Pancreas (tissue), 10 donors: ENCODE results near the gene RERE. TPM values are rescaled to one million over a fixed set of nuclear protein-coding genes. Genes with fewer than 3 reads are reported as not detected.

Experiments
- ATAC-seq, 4 donors: fragments of 200-7000 bp; cut with Tn5 transposase; one replicate each; pipeline versions ENCODE4 v1.8.0 to v1.9.1; 2020; ENCODE audit warnings: mild to moderate bottlenecking in 4 of 4, moderate library complexity in 4 of 4
- DNase-seq, 6 donors: peaks; one replicate each; pipeline ENCODE4 v3.0.0-alpha.2; 2020
- FAIRE-seq: peaks from 2 replicates; lab custom pipeline; 2012; peaks lifted over from hg19 to GRCh38; lab: Jason Lieb, UNC
- H3K27ac ChIP-seq, 4 donors: fragments of 200-600 bp; sonication (generic); 1 replicate in 3 of 4; 2 replicates in 1 of 4; pipeline versions ENCODE4 v1.5.0 to v1.8.0; 2020
- H3K27me3 ChIP-seq, 4 donors: fragments of 200-600 bp; one replicate each; pipeline ENCODE4 v1.8.0; 2021
- H3K36me3 ChIP-seq, 3 donors: fragments of 200-600 bp; sonication (generic) in 1 of 3; one replicate each; pipeline versions ENCODE4 v1.5.0 to v1.8.0; 2020 to 2021
- H3K4me1 ChIP-seq, 3 donors: fragments of 200-600 bp; one replicate each; pipeline ENCODE4 v1.8.0; 2021
- H3K4me3 ChIP-seq, 4 donors: fragments of 200-600 bp; sonication (generic) in 2 of 4; one replicate each; pipeline versions ENCODE4 v1.5.0 to v1.8.0; 2020 to 2021
- H3K9me3 ChIP-seq, 4 donors: fragments of 200-600 bp; one replicate each; pipeline ENCODE4 v1.8.0; 2021
- WGBS, 2 donors: extraction: QIAGEN DNeasy Blood & Tissue Kit; methylation state at CpG; one replicate each; pipeline ENCODE4 v1.1.7; 2013; 5-methylcytosine and 5-hydroxymethylcytosine counted together
- intact Hi-C, 3 donors: fragments of 100-400 bp; cut with DNase I; formaldehyde crosslinking; loops; one replicate each; pipeline versions ENCODE4 v1.11.1 to v1.14.2; 2022
- polyA plus RNA-seq, 2 donors: library from polyadenylated mRNA; stranded (reverse); fragments of 200-250 nt; gene quantifications; one replicate each; pipeline ENCODE4 v1.2.3, GENCODE V29; 2013
- total RNA-seq, 6 donors: library from RNA; stranded (reverse); fragmentation: NEBNext Ultra II Directional in 4 of 6; extraction: Animal tissue kit (Norgen Biotek cat#: 25700) in 4 of 6; gene quantifications; one replicate each; pipeline versions ENCODE4 v1.2.1 to v1.2.4, GENCODE V29; 2021 to 2023
- TF ChIP-seq, protein P1 (sequence below), 4 donors: fragments of 200-600 bp; sonication (generic) in 3 of 4; IDR thresholded peaks; one replicate each; pipeline versions ENCODE4 v1.5.0 to v1.8.0; 2021; ENCODE audit warnings: antibody characterized with exemption in 4 of 4
- donor health status: healthy with polysubstance abuse.
- donor health status: DM: no; HTN: no; CAD: no; lungs with moderate emphysema.
- donor health status: DM: no; HTN: no; CAD: no.
- donor health status: control.
- donor health status: control.
- donor health status: Bipolar disorder and iron deficiency.
- donor health status: DM: yes; HTN: yes; CAD: no.
- donor health status: DM: no; HTN: no; CAD: no.
- donor health status: DM: no; HTN: no; CAD: no.
- donor health status: DM: yes; HTN: yes; CAD: no.

The RERE gene
- total and polyA plus RNA-seq, 8 donors = 27.0 to 76.7 (median 50.7) TPM

DNA sequence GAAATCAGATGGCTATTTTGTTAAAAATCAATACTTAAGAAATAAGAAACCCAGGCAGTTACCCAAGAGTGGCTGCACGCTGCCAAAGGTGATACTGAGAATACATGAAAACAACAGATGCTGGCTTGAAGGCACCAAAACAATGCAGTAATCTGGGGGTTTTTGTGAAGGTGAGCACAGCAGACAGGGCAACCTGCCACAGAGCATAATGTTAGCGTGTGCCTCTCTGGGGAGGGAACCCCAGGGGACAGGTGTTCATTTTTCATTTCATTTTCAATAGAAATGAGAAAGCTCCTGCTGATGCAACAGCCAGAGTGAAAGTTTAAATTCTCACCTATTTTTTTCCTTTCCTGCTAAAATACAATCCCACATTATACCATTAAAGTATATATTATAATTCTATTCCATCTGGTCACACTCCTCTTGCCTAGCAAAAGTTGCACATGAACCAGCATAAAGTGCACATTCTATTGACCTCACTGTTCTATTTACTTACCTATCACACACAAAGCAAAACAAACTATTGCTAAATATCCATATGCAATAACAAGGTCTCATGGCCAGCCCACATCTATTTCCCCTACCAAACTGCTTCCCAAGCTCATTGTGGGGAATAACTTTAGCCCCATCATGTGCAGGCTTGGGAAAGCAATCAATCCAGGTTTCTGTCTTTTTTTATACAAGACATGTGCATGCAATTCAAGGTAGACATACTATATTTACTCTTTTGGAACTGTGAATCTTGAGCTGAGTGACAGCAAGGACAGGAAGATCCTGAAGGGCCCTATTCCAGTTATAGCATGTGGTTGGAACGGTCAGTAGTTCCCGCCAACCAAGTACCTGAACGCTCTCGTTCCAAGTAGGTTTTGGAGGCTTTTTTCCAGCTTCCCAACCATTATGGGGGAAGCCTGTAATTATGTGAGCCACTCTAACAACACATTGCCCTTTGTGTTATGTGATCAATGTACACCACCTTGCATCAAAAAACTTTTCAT is 173.6 kb downstream of the RERE start:
- FAIRE-seq = no peak
- no peaks in the 10 kb centered on the region for H3K9me3 ChIP-seq
- WGBS, 2 donors = 30 to 31% methylated on average over 6 of the region's 6 CpGs

DNA sequence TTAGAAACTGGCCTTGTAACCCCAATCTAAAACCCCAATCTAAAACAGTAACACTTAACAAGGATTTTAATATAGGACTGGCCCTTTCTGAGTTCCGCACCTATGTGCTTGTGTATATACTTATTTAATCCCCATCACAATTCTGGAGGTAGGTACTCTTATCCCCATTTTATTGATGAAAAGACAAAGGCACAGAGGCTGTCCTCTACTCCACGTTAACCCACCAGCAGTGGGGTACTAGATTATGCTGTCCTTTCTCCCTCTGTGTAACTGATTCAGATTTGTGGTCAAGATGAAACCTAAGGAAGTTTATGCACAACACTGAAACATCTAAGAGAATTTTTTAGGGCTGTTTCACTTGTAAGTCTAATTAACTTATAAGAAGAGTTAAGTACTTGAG is 175.3 kb downstream of the RERE start:
- H3K4me1 ChIP-seq = peaks cover 14 to 42% (median 40%) of the 10 kb centered on the region in 3 donors
- no peak overlapping the region for H3K27ac ChIP-seq
- ATAC-seq (no peak), DNase-seq (no peak), FAIRE-seq (no peak)
- TF ChIP-seq, protein P1, sequence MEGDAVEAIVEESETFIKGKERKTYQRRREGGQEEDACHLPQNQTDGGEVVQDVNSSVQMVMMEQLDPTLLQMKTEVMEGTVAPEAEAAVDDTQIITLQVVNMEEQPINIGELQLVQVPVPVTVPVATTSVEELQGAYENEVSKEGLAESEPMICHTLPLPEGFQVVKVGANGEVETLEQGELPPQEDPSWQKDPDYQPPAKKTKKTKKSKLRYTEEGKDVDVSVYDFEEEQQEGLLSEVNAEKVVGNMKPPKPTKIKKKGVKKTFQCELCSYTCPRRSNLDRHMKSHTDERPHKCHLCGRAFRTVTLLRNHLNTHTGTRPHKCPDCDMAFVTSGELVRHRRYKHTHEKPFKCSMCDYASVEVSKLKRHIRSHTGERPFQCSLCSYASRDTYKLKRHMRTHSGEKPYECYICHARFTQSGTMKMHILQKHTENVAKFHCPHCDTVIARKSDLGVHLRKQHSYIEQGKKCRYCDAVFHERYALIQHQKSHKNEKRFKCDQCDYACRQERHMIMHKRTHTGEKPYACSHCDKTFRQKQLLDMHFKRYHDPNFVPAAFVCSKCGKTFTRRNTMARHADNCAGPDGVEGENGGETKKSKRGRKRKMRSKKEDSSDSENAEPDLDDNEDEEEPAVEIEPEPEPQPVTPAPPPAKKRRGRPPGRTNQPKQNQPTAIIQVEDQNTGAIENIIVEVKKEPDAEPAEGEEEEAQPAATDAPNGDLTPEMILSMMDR (IDR thresholded peaks at IDR 0.05) = no peak
- H3K4me3 ChIP-seq = no peak overlapping the region
- 96 to 100% methylated on average over 2 of the region's 2 CpGs for WGBS, 2 donors
- no peaks in the 10 kb centered on the region for H3K27me3 ChIP-seq
- no peaks in the 10 kb centered on the region for H3K36me3 ChIP-seq
- intact Hi-C loops = no loop called here
- no peaks in the 10 kb centered on the region for H3K9me3 ChIP-seq

More for the DNA sequence above, 173.6 kb downstream of the RERE start:
- intact Hi-C loops = no loop called here
- DNase-seq (peak in 4 of 6 donors; percentile 22 to 48 (median 38)), ATAC-seq (peak; percentile 81 to 85 (median 84))
- Histone ChIP-seq H3K4me1 (peaks cover 14 to 50% (median 48%) of the 10 kb centered on the region in 3 donors), H3K27me3 (no peaks in the 10 kb centered on the region), H3K4me3 (no peak overlapping the region), H3K36me3 (no peaks in the 10 kb centered on the region), H3K27ac (peak overlapping the region; percentile 3 to 73 (median 46))
- TF ChIP-seq, protein P1 (IDR thresholded peaks at IDR 0.05) = no peak

DNA sequence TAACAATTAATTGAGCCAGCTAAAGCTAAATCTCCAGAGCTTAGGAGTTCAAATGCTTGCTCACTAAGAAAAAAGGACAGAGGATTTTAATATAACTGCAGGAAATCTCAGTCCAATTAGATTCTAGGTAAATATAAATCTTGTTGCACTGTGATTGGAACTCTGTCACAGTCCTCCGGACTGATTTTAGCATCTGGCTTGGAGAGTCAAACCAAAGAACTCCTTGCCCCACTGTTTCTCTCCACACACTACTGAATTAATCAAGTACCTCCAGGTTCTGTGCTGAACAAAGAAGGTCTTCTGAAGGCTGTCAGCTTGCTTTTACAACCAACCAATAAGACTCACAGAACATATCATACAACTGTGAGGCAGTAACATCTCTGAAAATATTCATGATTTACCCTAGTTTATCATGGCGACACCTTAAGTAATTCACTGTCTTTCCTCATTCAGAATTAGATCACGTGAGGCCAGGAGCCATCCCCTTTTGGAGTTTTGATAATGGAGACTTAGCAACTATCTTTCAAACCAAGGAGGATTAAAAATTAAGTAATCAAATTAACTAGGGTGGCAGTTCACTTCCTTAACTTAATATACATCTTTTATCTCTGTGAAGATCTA is 176.0 kb downstream of the RERE start:
- no peak for FAIRE-seq

DNA sequence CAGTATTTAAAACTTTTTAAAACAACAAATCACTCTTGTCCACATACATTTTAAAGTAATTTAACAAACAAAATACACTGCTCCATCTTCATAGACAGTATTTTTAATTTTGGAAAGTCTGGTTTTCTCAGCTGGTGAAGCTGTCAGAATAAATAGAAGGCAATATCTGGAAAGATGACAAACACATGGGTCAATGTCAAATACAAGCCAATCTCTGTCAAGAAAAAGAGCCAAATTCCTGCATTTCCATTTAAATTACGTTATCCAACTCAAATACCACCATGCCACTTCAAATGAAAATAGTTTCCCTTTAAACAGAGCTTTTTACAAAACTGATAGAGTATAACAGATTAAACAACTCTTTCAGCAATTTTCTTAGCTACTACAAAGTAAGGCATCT is 176.5 kb downstream of the RERE start:
- Histone ChIP-seq H3K9me3 (no peaks in the 10 kb centered on the region), H3K27me3 (no peaks in the 10 kb centered on the region), H3K27ac (no peak overlapping the region), H3K36me3 (no peaks in the 10 kb centered on the region), H3K4me1 (peaks cover 14 to 35% (median 29%) of the 10 kb centered on the region in 3 donors), H3K4me3 (no peak overlapping the region)
- DNase-seq = no peak
- 14 to 30% methylated on average over 1 of the region's 1 CpG for WGBS, 2 donors
- intact Hi-C loops = no loop called here
- TF ChIP-seq, protein P1 (IDR thresholded peaks at IDR 0.05) = no peak
- FAIRE-seq = no peak
- ATAC-seq = no peak

More for the DNA sequence above, 176.0 kb downstream of the RERE start:
- Histone ChIP-seq H3K36me3 (no peaks in the 10 kb centered on the region), H3K4me3 (no peak overlapping the region), H3K4me1 (peaks cover 14 to 37% (median 34%) of the 10 kb centered on the region in 3 donors), H3K27ac (no peak overlapping the region), H3K27me3 (no peaks in the 10 kb centered on the region), H3K9me3 (no peaks in the 10 kb centered on the region)
- TF ChIP-seq, protein P1 (IDR thresholded peaks at IDR 0.05) = no peak
- DNase-seq = no peak
- intact Hi-C loops = no loop called here
- WGBS, 2 donors = 63 to 68% methylated on average over 3 of the region's 3 CpGs
- ATAC-seq = no peak
